GM21737 (cell line): ENCODE results near the gene RFPL2.
"Not testable (repeated sequence)": the region's sequence is repeated elsewhere in the genome, so short reads cannot be mapped to it uniquely, and the experiment has no call there.

Source experiments
- ATAC-seq: cut with Tn5 transposase; IDR thresholded peaks from one replicate; pipeline ENCODE4 v1.9.1; 2021; ENCODE audit warnings: mild to moderate bottlenecking, moderate library complexity; ENCODE audit not compliant: unreplicated experiment

Gene RFPL2

GRCh38 chr22:32206774-32207758, 2.2 kb upstream of the RFPL2 start:
- no peak for ATAC-seq

GRCh38 chr22:32205974-32206773, 1.3 kb upstream of the RFPL2 start:
- ATAC-seq: no peak

- ATAC-seq: no peak
These were observed 625 bp downstream of the RFPL2 start for GRCh38 chr22:32204040-32204855.

- no peak for ATAC-seq
These were observed 1.5 kb downstream of the RFPL2 start for GRCh38 chr22:32203181-32204039.

GRCh38 chr22:32202539-32203180, 2.2 kb downstream of the RFPL2 start:
- no peak for ATAC-seq

- ATAC-seq: no peak
These were observed 2.7 kb downstream of the RFPL2 start for GRCh38 chr22:32202161-32202538.

GRCh38 chr22:32200752-32201151, 4.1 kb downstream of the RFPL2 start:
- ATAC-seq: no peak

- no peak for ATAC-seq
These were observed 4.9 kb downstream of the RFPL2 start for GRCh38 chr22:32199961-32200360.

GRCh38 chr22:32199341-32199740, 5.5 kb downstream of the RFPL2 start:
- ATAC-seq: no peak

- not testable (repeated sequence) for ATAC-seq
These were observed 7.2 kb downstream of the RFPL2 start for GRCh38 chr22:32197553-32198226.

- not testable (repeated sequence) for ATAC-seq
These were observed 9.0 kb downstream of the RFPL2 start for GRCh38 chr22:32195900-32196299.

GRCh38 chr22:32193346-32193745, 11.5 kb downstream of the RFPL2 start:
- not testable (repeated sequence) for ATAC-seq

GRCh38 chr22:32191021-32191420, 13.9 kb downstream of the RFPL2 start:
- ATAC-seq: not testable (repeated sequence)

- ATAC-seq: no peak
These were observed 19.1 kb downstream of the RFPL2 start for GRCh38 chr22:32185821-32186220.

- ATAC-seq: no peak
These were observed 21.2 kb downstream of the RFPL2 start for GRCh38 chr22:32183625-32184024.

GRCh38 chr22:32181043-32181442, 23.8 kb downstream of the RFPL2 start:
- ATAC-seq: no peak

GRCh38 chr22:32177221-32177765, 27.6 kb downstream of the RFPL2 start:
- no peak for ATAC-seq
